HG03565 (cell line): ENCODE measurements around the gene CS.

ENCODE experiments used
- ATAC-seq: cut with Tn5 transposase; IDR thresholded peaks from one replicate; pipeline ENCODE4 v1.9.1; 2021; ENCODE audit warnings: mild to moderate bottlenecking, moderate library complexity; ENCODE audit not compliant: unreplicated experiment

CS gene

DNA sequence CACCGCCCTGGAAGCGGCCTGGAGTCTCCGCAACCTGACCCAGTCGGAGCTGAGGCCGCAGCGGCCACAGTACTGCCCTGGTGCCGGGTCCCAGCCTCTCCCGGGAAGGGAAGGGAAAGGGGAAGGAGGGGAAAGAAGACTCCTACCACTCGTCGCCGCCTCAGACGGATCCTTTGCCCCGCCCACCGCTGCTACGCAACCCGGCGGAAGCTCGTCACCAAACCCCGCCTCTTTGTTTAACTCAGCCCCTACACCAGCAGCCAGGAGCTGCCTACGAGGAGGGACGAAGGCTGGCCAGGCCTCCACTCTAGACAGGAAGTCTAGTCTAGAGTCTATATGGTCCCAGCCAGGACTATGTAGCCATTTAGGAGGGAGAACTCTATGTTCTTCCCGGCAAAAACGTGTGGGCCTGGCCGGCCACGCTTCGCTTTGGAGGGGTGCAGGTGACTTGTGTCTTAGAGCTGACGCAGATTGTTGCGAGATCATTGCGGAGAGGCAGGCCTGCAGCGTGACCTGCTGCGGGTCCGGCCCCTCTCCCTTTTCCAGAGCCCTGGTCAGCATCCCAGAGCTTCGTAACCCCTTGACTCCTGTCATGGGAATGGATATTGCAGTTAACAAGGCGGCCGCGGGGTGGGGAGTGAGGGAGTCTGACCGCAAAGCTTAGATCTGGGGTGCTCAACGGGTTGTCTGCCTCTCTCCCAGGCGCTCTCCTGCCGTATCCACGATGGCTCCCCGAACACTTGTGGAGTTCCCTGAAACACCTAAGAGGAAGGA lies 78.2 kb downstream of the CS start, which contains the start of gene RNF41:
Gene RNF41 (minus strand): TSS at position 166 of the 774 bp plus-strand sequence. CDS start 7,875 bp downstream, outside the sequence.
- peak; percentile 72 for ATAC-seq
